ENCODE results near the gene SLC25A4. TPM values are rescaled to one million over a fixed set of nuclear protein-coding genes. Genes with fewer than 3 reads are reported as not detected.

SLC25A4 gene
- total RNA-seq, 1 donor from 2014 or later = 20.0 TPM

DNA sequence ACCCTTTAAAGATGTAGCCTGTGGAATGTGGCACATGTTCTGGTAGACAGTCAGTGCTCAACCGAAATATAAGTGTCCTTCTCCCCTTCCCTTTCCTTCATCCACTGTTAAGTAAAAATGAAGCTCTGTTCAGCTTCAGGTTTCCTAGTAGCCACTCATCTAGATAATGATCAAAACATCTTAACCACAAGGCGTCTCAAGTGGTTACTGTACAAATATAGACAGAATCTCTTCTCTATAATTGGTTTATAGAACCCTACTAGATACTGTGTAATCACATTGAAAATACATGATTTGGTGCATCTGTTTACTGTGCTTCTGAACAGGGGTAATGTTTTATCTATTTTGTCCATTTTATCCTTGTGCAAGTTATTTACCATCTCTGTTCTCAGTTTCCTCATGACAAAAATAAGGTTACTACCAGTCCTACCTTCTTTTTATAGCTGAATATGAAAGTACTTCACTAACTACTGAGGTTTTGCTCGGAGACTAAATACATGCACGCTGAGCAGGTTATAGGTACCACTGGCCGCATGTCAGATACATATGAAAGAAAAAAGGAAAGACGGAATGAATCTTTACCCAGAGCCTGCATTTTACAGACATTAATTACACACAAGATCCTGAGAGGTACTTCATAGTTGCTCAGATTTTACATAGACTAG is 20.3 kb upstream of the SLC25A4 start:
- no peak for FAIRE-seq
- TF ChIP-seq, protein P1, sequence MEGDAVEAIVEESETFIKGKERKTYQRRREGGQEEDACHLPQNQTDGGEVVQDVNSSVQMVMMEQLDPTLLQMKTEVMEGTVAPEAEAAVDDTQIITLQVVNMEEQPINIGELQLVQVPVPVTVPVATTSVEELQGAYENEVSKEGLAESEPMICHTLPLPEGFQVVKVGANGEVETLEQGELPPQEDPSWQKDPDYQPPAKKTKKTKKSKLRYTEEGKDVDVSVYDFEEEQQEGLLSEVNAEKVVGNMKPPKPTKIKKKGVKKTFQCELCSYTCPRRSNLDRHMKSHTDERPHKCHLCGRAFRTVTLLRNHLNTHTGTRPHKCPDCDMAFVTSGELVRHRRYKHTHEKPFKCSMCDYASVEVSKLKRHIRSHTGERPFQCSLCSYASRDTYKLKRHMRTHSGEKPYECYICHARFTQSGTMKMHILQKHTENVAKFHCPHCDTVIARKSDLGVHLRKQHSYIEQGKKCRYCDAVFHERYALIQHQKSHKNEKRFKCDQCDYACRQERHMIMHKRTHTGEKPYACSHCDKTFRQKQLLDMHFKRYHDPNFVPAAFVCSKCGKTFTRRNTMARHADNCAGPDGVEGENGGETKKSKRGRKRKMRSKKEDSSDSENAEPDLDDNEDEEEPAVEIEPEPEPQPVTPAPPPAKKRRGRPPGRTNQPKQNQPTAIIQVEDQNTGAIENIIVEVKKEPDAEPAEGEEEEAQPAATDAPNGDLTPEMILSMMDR (IDR thresholded peaks at IDR 0.05; ENCODE audit: insufficient read depth, low read length, severe bottlenecking) = no peak

DNA sequence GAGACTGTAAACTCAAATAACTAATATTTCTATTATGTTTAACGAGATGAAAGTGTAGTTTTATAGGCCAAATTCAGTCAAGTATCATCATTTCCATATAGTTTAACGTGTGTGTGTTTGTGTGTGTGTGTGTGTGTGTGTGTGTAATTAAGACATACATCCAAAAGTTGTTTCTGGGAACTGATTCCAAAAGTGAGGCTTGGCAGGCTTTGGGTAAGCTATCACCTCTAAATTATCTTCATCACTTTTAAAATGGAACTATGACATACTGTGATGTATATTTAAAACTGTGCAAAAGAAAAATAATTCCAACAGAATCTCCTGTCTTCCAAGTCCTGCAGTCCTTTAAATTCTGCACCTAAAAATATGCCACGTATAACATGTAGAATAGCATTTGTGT is 19.1 kb upstream of the SLC25A4 start:
- no peak for FAIRE-seq
- H3K27me3 ChIP-seq (ENCODE audit: control insufficient read depth, insufficient read depth, low read length) = no peaks in the 10 kb centered on the region

More for the DNA sequence above, 20.3 kb upstream of the SLC25A4 start:
- Histone ChIP-seq H3K36me3 (ENCODE audit: control insufficient read depth, insufficient read depth, low read length) (no peaks in the 10 kb centered on the region), H3K4me3 (ENCODE audit: low read depth, low read length) (no peak overlapping the region), H3K27me3 (ENCODE audit: control insufficient read depth, insufficient read depth, low read length) (no peaks in the 10 kb centered on the region)
- DNase-seq (ENCODE audit: low read depth) = no peak

DNA sequence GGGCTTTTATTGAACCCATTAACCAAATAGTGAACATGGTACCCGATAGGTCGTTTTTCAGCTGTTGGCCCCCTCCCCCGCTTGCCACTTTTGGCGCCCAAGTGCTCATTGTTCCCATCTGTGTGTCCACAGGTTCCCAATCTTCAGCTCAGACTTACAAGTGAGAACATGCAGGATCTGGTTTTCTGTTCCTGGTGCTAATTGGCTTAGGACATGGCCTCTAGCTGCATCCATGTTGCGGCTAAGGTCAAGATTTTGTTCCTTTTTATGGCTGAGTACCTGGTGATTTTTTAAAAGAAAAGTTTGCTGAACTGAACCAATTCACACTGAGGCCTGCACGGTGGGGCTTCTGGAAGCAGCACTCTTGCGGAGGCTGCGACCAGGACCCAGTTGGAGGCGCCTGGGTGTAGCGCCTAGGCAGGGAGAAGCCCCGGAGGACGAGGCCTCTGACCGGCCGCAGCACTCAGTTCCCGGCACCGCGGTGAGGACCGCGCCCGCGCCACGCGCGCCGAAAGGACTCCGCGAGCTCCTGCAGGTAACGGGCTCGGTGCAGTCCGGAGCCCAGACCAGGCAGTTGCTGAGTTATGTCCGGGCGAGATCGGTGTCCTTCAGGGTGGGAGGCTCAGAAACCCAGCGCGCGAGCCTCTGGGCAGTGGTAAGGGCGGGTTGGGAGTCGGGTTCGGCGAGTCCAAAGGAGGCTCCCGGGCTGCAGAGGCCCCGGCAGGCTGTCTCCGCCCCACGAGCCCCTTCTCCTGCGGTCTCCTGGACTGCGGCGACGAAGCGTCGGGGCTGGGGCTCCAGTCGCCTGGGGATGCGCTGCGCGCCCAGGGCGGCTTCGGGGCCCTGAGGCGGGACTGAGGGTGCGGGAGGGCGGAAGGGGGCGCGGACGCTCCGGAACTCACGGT is 15.8 kb upstream of the SLC25A4 start:
- DNase-seq (ENCODE audit: low read depth) (no peak), FAIRE-seq (no peak)
- TF ChIP-seq, protein P1 (IDR thresholded peaks at IDR 0.05; ENCODE audit: insufficient read depth, low read length, severe bottlenecking) = no peak
- H3K27me3 ChIP-seq (ENCODE audit: control insufficient read depth, insufficient read depth, low read length) = no peaks in the 10 kb centered on the region
- no peaks in the 10 kb centered on the region for H3K36me3 ChIP-seq (ENCODE audit: control insufficient read depth, insufficient read depth, low read length)
- H3K4me3 ChIP-seq (ENCODE audit: low read depth, low read length) = peak overlapping the region; percentile 25

More for the DNA sequence above, 19.1 kb upstream of the SLC25A4 start:
- H3K36me3 ChIP-seq (ENCODE audit: control insufficient read depth, insufficient read depth, low read length) = no peaks in the 10 kb centered on the region
- H3K4me3 ChIP-seq (ENCODE audit: low read depth, low read length) = no peak overlapping the region
- DNase-seq (ENCODE audit: low read depth) = no peak
- TF ChIP-seq, protein P1 (IDR thresholded peaks at IDR 0.05; ENCODE audit: insufficient read depth, low read length, severe bottlenecking) = no peak

GRCh38 chr4:185128272-185129119 is 14.6 kb upstream of the SLC25A4 start:
- Histone ChIP-seq H3K27me3 (ENCODE audit: control insufficient read depth, insufficient read depth, low read length) (no peaks in the 10 kb centered on the region), H3K36me3 (ENCODE audit: control insufficient read depth, insufficient read depth, low read length) (no peaks in the 10 kb centered on the region), H3K4me3 (ENCODE audit: low read depth, low read length) (peak overlapping the region; percentile 35)
- TF ChIP-seq, protein P1 (IDR thresholded peaks at IDR 0.05; ENCODE audit: insufficient read depth, low read length, severe bottlenecking) = peak; percentile 3
- FAIRE-seq = no peak
- peak; percentile 52 for DNase-seq (ENCODE audit: low read depth)

GRCh38 chr4:185134307-185134869 is 8.7 kb upstream of the SLC25A4 start:
- TF ChIP-seq, protein P1 (IDR thresholded peaks at IDR 0.05; ENCODE audit: insufficient read depth, low read length, severe bottlenecking) = peak; percentile 43
- peak; percentile 51 for DNase-seq (ENCODE audit: low read depth)
- FAIRE-seq = no peak
- no peaks in the 10 kb centered on the region for H3K27me3 ChIP-seq (ENCODE audit: control insufficient read depth, insufficient read depth, low read length)
- H3K4me3 ChIP-seq (ENCODE audit: low read depth, low read length) = no peak overlapping the region
- H3K36me3 ChIP-seq (ENCODE audit: control insufficient read depth, insufficient read depth, low read length) = no peaks in the 10 kb centered on the region

All from bronchial epithelial cell (primary cell).